Endothelial cell (in vitro differentiated cells): ENCODE results near the gene FANCC. TPM values are rescaled to one million over a fixed set of nuclear protein-coding genes. Genes with fewer than 3 reads are reported as not detected.

Experiments used
- DNase-seq: peaks from one replicate; pipeline ENCODE4 v3.0.0; 2021; ENCODE audit warnings: low spot score
- H3K27ac Mint-ChIP-seq: one replicate; pipeline ENCODE4 v1.8.0; 2021; ENCODE audit warnings: mixed read lengths, inconsistent platforms; ENCODE audit not compliant: unreplicated experiment
- H3K27me3 Mint-ChIP-seq: one replicate; pipeline ENCODE4 v1.8.0; 2021; ENCODE audit warnings: mild to moderate bottlenecking, moderate library complexity, mixed read lengths, inconsistent platforms; ENCODE audit not compliant: unreplicated experiment
- H3K36me3 Mint-ChIP-seq: one replicate; pipeline ENCODE4 v1.8.0; 2021; ENCODE audit warnings: mild to moderate bottlenecking, low read depth, mixed read lengths, inconsistent platforms; ENCODE audit not compliant: unreplicated experiment
- H3K4me1 Mint-ChIP-seq: one replicate; pipeline ENCODE4 v1.8.0; 2021; ENCODE audit warnings: mild to moderate bottlenecking, mixed read lengths, inconsistent platforms; ENCODE audit not compliant: unreplicated experiment
- H3K4me3 Mint-ChIP-seq: one replicate; pipeline ENCODE4 v1.8.0; 2021; ENCODE audit warnings: mild to moderate bottlenecking, mixed read lengths, inconsistent platforms; ENCODE audit not compliant: unreplicated experiment
- H3K9me3 Mint-ChIP-seq: one replicate; pipeline ENCODE4 v1.8.0; 2021; ENCODE audit warnings: mixed read lengths, inconsistent platforms; ENCODE audit not compliant: unreplicated experiment
- total RNA-seq: library from RNA; stranded (reverse); fragmentation: NEBNext Ultra II Directional; extraction: Animal tissue kit (Norgen Biotek cat#: 25700); gene quantifications from one replicate; pipeline ENCODE4 v1.2.1, GENCODE V29; 2021; ENCODE audit not compliant: unreplicated experiment
- TF ChIP-seq, protein P1 (sequence below): fragments of 200-600 bp; sonication (generic); IDR thresholded peaks from one replicate; pipeline ENCODE4 v1.5.0; 2021; ENCODE audit warnings: antibody characterized with exemption; ENCODE audit not compliant: unreplicated experiment

Gene FANCC
- total RNA-seq, 1 donor from 2014 or later = 16.7 TPM

DNA sequence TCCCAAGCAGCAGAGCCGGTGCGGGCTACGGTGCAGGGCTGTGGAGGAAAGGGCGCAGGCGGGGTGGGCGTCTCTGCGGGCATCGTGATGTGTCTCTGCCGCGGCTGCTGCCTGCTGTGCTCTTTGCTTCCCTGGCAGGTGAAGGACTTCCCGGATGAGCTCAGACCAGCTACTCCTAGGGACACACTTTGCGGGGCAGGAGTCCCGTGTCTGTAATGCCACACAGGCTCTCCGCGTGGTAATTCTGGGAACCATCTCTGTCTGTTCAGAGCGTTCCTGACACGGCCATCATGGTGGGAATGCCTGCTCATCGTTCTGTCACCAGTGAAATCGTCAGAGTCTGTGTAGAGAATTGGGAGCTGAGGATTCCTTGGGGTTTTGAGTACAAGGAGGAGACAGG is 235.5 kb downstream of the FANCC start:
- H3K4me1 Mint-ChIP-seq = no peaks in the 10 kb centered on the region
- no peak overlapping the region for H3K27ac Mint-ChIP-seq

DNA sequence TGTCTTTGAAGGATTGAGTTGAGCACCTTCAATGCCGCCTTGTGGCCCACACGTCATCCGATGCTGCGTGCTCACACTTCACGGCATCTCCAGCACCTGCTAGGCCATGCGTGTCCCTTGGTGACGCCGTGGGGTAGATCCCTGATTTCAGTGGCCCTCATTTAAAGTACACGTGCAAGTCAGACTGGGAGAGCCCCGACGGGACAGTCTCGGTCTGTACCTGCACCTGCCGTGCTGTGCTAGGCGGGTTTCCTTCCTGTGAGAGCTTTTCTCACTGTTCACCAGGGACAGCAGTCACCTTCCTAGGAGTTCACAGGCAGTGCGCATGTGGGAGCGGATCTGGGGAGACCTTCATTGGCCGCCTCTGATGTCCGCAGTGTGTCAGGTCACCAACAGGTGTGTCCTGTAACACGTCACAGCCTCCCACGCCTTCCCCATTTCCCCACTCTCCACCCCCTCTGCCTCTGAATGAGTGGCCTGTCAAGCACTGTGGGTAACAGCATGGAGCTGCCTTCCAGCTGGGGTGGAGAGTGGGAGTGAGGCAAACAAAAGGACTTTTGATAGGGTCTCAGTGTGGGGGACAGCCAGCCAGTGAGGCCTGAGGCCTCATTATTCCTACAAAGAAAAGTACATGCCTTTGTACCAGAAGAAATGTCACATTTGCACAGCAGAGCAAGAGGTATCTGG is 236.4 kb downstream of the FANCC start:
- H3K4me3 Mint-ChIP-seq = no peak overlapping the region
- H3K4me1 Mint-ChIP-seq = no peaks in the 10 kb centered on the region
- peaks cover 4% of the 10 kb centered on the region for H3K27me3 Mint-ChIP-seq
- H3K9me3 Mint-ChIP-seq = no peaks in the 10 kb centered on the region
- H3K27ac Mint-ChIP-seq = no peak overlapping the region
- H3K36me3 Mint-ChIP-seq = peaks cover 21% of the 10 kb centered on the region
- no peak for DNase-seq
- TF ChIP-seq, protein P1, sequence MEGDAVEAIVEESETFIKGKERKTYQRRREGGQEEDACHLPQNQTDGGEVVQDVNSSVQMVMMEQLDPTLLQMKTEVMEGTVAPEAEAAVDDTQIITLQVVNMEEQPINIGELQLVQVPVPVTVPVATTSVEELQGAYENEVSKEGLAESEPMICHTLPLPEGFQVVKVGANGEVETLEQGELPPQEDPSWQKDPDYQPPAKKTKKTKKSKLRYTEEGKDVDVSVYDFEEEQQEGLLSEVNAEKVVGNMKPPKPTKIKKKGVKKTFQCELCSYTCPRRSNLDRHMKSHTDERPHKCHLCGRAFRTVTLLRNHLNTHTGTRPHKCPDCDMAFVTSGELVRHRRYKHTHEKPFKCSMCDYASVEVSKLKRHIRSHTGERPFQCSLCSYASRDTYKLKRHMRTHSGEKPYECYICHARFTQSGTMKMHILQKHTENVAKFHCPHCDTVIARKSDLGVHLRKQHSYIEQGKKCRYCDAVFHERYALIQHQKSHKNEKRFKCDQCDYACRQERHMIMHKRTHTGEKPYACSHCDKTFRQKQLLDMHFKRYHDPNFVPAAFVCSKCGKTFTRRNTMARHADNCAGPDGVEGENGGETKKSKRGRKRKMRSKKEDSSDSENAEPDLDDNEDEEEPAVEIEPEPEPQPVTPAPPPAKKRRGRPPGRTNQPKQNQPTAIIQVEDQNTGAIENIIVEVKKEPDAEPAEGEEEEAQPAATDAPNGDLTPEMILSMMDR = no peak

More for the DNA sequence above, 235.5 kb downstream of the FANCC start:
- Mint-ChIP-seq H3K27me3 (peaks cover 4% of the 10 kb centered on the region), H3K4me3 (no peak overlapping the region), H3K36me3 (peaks cover 28% of the 10 kb centered on the region), H3K9me3 (no peaks in the 10 kb centered on the region)
- DNase-seq = no peak
- TF ChIP-seq, protein P1 = no peak

DNA sequence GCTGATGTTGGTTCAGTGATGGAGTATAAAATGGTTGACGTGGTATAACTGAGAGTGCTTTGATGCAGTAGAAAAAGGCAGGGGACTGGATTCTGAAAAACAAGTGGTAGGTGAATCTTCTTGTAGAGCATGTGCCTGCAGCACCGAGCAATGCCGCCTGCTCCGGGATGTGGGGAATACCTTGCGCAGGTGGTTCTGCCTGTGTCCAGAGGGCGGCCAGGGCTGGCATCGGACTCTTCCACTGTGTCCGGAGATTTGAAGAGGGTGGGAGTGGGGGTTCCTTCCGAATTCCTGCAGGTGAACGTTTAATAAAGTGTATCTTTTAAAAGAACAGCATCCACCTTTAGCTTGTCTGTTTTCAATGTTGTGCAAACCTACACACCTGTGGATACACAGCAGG is 238.0 kb downstream of the FANCC start:
- H3K4me1 Mint-ChIP-seq = no peaks in the 10 kb centered on the region
- no peak overlapping the region for H3K27ac Mint-ChIP-seq
- peaks cover 21% of the 10 kb centered on the region for H3K36me3 Mint-ChIP-seq
- no peaks in the 10 kb centered on the region for H3K9me3 Mint-ChIP-seq
- no peak overlapping the region for H3K4me3 Mint-ChIP-seq
- TF ChIP-seq, protein P1 = no peak
- H3K27me3 Mint-ChIP-seq = peaks cover 6% of the 10 kb centered on the region
- DNase-seq = no peak

DNA sequence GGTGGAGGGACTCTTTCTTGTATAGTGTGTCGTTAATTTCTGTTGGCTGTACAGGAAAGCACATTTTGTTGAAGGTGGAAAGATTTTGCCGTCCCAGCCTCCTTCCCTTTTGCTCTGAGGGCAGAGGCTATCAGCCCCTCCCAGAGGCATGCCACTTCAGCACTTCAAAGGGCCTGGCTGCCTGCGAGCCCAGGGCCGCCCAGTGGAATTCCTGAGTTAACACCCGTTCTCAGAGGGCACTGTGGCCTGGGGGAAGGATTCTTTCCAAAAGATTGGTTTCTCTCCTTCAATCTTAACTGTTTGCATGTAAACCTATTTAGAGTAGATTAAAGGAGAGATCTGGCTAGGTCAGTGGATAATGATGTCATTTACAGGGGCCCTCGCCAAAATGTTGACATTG is 238.6 kb downstream of the FANCC start:
- H3K36me3 Mint-ChIP-seq = peaks cover 21% of the 10 kb centered on the region
- H3K9me3 Mint-ChIP-seq = no peaks in the 10 kb centered on the region
- no peak overlapping the region for H3K4me3 Mint-ChIP-seq
- H3K27me3 Mint-ChIP-seq = peaks cover 6% of the 10 kb centered on the region
- DNase-seq = no peak
- TF ChIP-seq, protein P1 = no peak
- H3K4me1 Mint-ChIP-seq = no peaks in the 10 kb centered on the region
- H3K27ac Mint-ChIP-seq = no peak overlapping the region

DNA sequence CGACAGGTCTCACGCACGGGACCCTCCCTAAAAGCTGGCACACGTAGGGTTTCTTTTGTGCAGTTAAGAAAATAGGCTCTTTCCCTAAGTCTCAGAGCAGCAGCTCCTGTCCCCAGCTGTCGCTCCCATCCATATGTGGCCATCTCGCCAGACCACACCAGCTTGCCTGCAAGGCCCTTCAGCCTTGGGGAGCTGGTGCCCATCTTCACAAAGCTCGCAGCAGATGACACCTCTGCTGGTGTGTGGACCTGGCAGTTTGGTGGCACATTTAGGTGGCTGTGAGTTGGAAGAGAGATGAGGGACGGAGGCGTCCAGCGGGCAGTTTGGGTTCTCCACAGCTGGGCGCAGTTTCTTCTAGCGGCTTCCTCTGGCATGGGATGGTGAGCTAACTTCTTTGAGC is 239.0 kb downstream of the FANCC start:
- Mint-ChIP-seq H3K27ac (no peak overlapping the region), H3K9me3 (no peaks in the 10 kb centered on the region), H3K36me3 (peaks cover 21% of the 10 kb centered on the region), H3K4me3 (no peak overlapping the region), H3K4me1 (no peaks in the 10 kb centered on the region), H3K27me3 (peaks cover 6% of the 10 kb centered on the region)
- no peak for DNase-seq
- TF ChIP-seq, protein P1 = no peak
